ENCODE results near the gene CAMKK2.

DNA sequence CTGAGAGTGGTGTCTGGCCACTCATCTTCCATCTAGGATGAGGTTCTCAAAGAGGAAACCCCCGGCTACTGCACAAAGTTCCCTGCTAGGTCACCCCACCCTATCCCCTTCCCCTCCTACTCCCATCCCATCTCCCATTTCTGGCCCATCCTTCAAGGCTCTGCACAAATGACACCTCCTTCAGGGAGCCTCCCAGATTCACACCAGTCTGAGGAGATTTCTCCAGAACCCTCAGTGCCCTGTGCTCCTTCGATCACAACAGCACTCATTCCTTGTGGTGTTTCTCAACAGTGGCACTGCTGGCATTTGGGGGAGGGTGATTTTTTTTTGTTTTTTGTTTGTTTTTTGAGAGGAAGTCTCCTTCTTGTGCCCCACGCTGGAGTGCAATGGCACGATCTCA, 2.9 kb downstream of the CAMKK2 start:
- TF ChIP-seq FOSL2 (IDR thresholded peaks at IDR 0.05; ENCODE audit: borderline replicate concordance, low read depth) (no peak), RAD21 (IDR thresholded peaks at IDR 0.05; ENCODE audit: low read length) (no peak), JUND (IDR thresholded peaks at IDR 0.05) (no peak), RXRA (IDR thresholded peaks at IDR 0.05; ENCODE audit: borderline replicate concordance, low read depth) (no peak), GATA2 (CRISPR knock-in tag; IDR thresholded peaks at IDR 0.05) (no peak), EP300 (IDR thresholded peaks at IDR 0.05; ENCODE audit: borderline replicate concordance in 1 of 2, low read depth in 1 of 2, low read length in 1 of 2) (no peak), EZH2phosphoT487 (IDR thresholded peaks at IDR 0.05; ENCODE audit: borderline replicate concordance, low read depth) (no peak), YY1 (IDR thresholded peaks at IDR 0.05; ENCODE audit: low read depth) (no peak), TCF12 (IDR thresholded peaks at IDR 0.05) (no peak), TAF1 (IDR thresholded peaks at IDR 0.05; ENCODE audit: borderline replicate concordance, low read depth, low read length) (no peak)
- TF ChIP-seq, protein P1, sequence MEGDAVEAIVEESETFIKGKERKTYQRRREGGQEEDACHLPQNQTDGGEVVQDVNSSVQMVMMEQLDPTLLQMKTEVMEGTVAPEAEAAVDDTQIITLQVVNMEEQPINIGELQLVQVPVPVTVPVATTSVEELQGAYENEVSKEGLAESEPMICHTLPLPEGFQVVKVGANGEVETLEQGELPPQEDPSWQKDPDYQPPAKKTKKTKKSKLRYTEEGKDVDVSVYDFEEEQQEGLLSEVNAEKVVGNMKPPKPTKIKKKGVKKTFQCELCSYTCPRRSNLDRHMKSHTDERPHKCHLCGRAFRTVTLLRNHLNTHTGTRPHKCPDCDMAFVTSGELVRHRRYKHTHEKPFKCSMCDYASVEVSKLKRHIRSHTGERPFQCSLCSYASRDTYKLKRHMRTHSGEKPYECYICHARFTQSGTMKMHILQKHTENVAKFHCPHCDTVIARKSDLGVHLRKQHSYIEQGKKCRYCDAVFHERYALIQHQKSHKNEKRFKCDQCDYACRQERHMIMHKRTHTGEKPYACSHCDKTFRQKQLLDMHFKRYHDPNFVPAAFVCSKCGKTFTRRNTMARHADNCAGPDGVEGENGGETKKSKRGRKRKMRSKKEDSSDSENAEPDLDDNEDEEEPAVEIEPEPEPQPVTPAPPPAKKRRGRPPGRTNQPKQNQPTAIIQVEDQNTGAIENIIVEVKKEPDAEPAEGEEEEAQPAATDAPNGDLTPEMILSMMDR (IDR thresholded peaks at IDR 0.05) = no peak
- TF ChIP-seq, protein P2, sequence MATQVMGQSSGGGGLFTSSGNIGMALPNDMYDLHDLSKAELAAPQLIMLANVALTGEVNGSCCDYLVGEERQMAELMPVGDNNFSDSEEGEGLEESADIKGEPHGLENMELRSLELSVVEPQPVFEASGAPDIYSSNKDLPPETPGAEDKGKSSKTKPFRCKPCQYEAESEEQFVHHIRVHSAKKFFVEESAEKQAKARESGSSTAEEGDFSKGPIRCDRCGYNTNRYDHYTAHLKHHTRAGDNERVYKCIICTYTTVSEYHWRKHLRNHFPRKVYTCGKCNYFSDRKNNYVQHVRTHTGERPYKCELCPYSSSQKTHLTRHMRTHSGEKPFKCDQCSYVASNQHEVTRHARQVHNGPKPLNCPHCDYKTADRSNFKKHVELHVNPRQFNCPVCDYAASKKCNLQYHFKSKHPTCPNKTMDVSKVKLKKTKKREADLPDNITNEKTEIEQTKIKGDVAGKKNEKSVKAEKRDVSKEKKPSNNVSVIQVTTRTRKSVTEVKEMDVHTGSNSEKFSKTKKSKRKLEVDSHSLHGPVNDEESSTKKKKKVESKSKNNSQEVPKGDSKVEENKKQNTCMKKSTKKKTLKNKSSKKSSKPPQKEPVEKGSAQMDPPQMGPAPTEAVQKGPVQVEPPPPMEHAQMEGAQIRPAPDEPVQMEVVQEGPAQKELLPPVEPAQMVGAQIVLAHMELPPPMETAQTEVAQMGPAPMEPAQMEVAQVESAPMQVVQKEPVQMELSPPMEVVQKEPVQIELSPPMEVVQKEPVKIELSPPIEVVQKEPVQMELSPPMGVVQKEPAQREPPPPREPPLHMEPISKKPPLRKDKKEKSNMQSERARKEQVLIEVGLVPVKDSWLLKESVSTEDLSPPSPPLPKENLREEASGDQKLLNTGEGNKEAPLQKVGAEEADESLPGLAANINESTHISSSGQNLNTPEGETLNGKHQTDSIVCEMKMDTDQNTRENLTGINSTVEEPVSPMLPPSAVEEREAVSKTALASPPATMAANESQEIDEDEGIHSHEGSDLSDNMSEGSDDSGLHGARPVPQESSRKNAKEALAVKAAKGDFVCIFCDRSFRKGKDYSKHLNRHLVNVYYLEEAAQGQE (IDR thresholded peaks at IDR 0.05; ENCODE audit: low read depth, low read length) = no peak
